WTC11 (cell line): ENCODE measurements around the gene ZPBP. TPM values are rescaled to one million over a fixed set of nuclear protein-coding genes. Genes with fewer than 3 reads are reported as not detected.

ENCODE experiments used
- ATAC-seq: fragments of 200-7000 bp; cut with Tn5 transposase; 2 replicates; pipeline ENCODE4 v1.10.0; 2021; ENCODE audit warnings: mild to moderate bottlenecking, moderate library complexity
- CTCF ChIA-PET: fragments of 300-600 bp; sonication (Branson Sonifier 250); formaldehyde crosslinking; loops from one replicate; lab custom pipeline; 2021; ENCODE audit warnings: antibody characterized with exemption; lab: Charles Lee
- POLR2A ChIA-PET: fragments of 350-600 bp; sonication (Branson Sonifier 250); formaldehyde crosslinking; loops from one replicate; lab custom pipeline; 2021; ENCODE audit warnings: antibody characterized with exemption; lab: Charles Lee
- DNase-seq: peaks from one replicate; pipeline ENCODE4 v3.0.0; 2021; ENCODE audit warnings: low spot score
- H3K27ac Mint-ChIP-seq: 2 replicates; pipeline ENCODE4 v1.8.0; 2021; ENCODE audit warnings: mixed read lengths
- H3K27me3 Mint-ChIP-seq: 2 replicates; pipeline ENCODE4 v1.8.0; 2021; ENCODE audit warnings: low read depth, mild to moderate bottlenecking, moderate library complexity, mixed read lengths
- H3K36me3 Mint-ChIP-seq: 2 replicates; pipeline ENCODE4 v1.8.0; 2021; ENCODE audit warnings: mixed read lengths
- H3K4me1 Mint-ChIP-seq: 2 replicates; pipeline ENCODE4 v1.8.0; 2022; ENCODE audit warnings: mixed read lengths
- H3K4me3 Mint-ChIP-seq: 2 replicates; pipeline ENCODE4 v1.8.0; 2021; ENCODE audit warnings: mild to moderate bottlenecking, moderate library complexity, mixed read lengths
- H3K9me3 Mint-ChIP-seq: 2 replicates; pipeline ENCODE4 v1.8.0; 2021; ENCODE audit warnings: mixed read lengths
- ATF1 ChIP-seq: sonication (generic); formaldehyde crosslinking; IDR thresholded peaks from 2 replicates; pipeline ENCODE4 v1.8.1; 2023; ENCODE audit warnings: mild to moderate bottlenecking, moderate library complexity, missing genetic modification reagents
- CREB1 ChIP-seq: sonication (generic); formaldehyde crosslinking; IDR thresholded peaks from 2 replicates; pipeline ENCODE4 v1.8.0; 2023; ENCODE audit warnings: mild to moderate bottlenecking, missing genetic modification reagents
- CREM ChIP-seq: sonication (generic); formaldehyde crosslinking; IDR thresholded peaks from 2 replicates; pipeline ENCODE4 v1.8.1; 2022; ENCODE audit warnings: mild to moderate bottlenecking, missing genetic modification reagents, moderate library complexity
- EMX1 ChIP-seq: fragments of 250-450 bp; sonication (Bioruptor Pico); IDR thresholded peaks from 2 replicates; pipeline ENCODE4 v1.8.0; 2021; ENCODE audit warnings: mild to moderate bottlenecking
- GABPB1 ChIP-seq: sonication (generic); formaldehyde crosslinking; IDR thresholded peaks from 2 replicates; pipeline ENCODE4 v1.8.1; 2023; ENCODE audit warnings: mild to moderate bottlenecking, missing genetic modification reagents
- GTF2I ChIP-seq: fragments of 250-450 bp; sonication (Bioruptor Pico); conservative IDR thresholded peaks from 2 replicates; pipeline ENCODE4 v1.4.0; 2021; ENCODE audit warnings: mild to moderate bottlenecking
- IRF2 ChIP-seq: sonication (generic); formaldehyde crosslinking; IDR thresholded peaks from 2 replicates; pipeline ENCODE4 v1.8.0; 2022; ENCODE audit warnings: low read depth, missing genetic modification reagents, borderline replicate concordance
- NFATC4 ChIP-seq: fragments of 250-450 bp; sonication (Bioruptor Pico); IDR thresholded peaks from 2 replicates; pipeline ENCODE4 v1.9.0; 2021; ENCODE audit warnings: mild to moderate bottlenecking
- NR2C2 ChIP-seq: sonication (generic); formaldehyde crosslinking; IDR thresholded peaks from 2 replicates; pipeline ENCODE4 v1.8.0; 2022; ENCODE audit warnings: mild to moderate bottlenecking, missing genetic modification reagents
- OVOL2 ChIP-seq: fragments of 250-450 bp; sonication (Bioruptor Pico); IDR thresholded peaks from 2 replicates; pipeline ENCODE4 v1.9.0; 2021; ENCODE audit warnings: mild to moderate bottlenecking, borderline replicate concordance
- RORB ChIP-seq: fragments of 250-450 bp; sonication (Bioruptor Pico); IDR thresholded peaks from 2 replicates; pipeline ENCODE4 v1.9.0; 2021; ENCODE audit warnings: mild to moderate bottlenecking
- SMAD4 ChIP-seq: sonication (generic); formaldehyde crosslinking; IDR thresholded peaks from 2 replicates; pipeline ENCODE4 v1.8.0; 2022; ENCODE audit warnings: mild to moderate bottlenecking, missing genetic modification reagents
- TEAD4 ChIP-seq: sonication (generic); formaldehyde crosslinking; IDR thresholded peaks from 2 replicates; pipeline ENCODE4 v1.8.0; 2022; ENCODE audit warnings: mild to moderate bottlenecking, missing genetic modification reagents
- TP53 ChIP-seq: sonication (generic); formaldehyde crosslinking; IDR thresholded peaks from 2 replicates; pipeline ENCODE4 v1.8.1; 2023; ENCODE audit warnings: mild to moderate bottlenecking, missing genetic modification reagents
- ZBTB21 ChIP-seq: sonication (generic); formaldehyde crosslinking; IDR thresholded peaks from 2 replicates; pipeline ENCODE4 v1.8.1; 2023; ENCODE audit warnings: mild to moderate bottlenecking, missing genetic modification reagents, borderline replicate concordance
- ZNF138 ChIP-seq: sonication (generic); formaldehyde crosslinking; conservative IDR thresholded peaks from 2 replicates; pipeline ENCODE4 v1.8.1; 2022; ENCODE audit warnings: mild to moderate bottlenecking, moderate library complexity, missing genetic modification reagents
- total RNA-seq: library from RNA; stranded (reverse); gene quantifications from 3 replicates; pipeline ENCODE4 v1.2.3, GENCODE V29; 2021
- TF ChIP-seq, protein P1 (sequence below): fragments of 200-600 bp; IDR thresholded peaks from 2 replicates; pipeline ENCODE4 v1.8.0; 2022; ENCODE audit warnings: antibody characterized with exemption
- TF ChIP-seq, protein P2 (sequence below): sonication (generic); formaldehyde crosslinking; conservative IDR thresholded peaks from 2 replicates; pipeline ENCODE4 v1.8.1; 2023; ENCODE audit warnings: mild to moderate bottlenecking, low read depth, missing genetic modification reagents, moderate library complexity
- TF ChIP-seq, protein P3 (sequence below): fragments of 250-450 bp; sonication (Bioruptor Pico); IDR thresholded peaks from 2 replicates; pipeline ENCODE4 v1.9.0; 2021; ENCODE audit warnings: mild to moderate bottlenecking
- TF ChIP-seq, protein P4 (sequence below): sonication (generic); formaldehyde crosslinking; IDR thresholded peaks from 2 replicates; pipeline ENCODE4 v1.8.0; 2022; ENCODE audit warnings: mild to moderate bottlenecking, missing genetic modification reagents
- TF ChIP-seq, protein P5 (sequence below): sonication (generic); formaldehyde crosslinking; IDR thresholded peaks from 2 replicates; pipeline ENCODE4 v1.8.1; 2022; ENCODE audit warnings: mild to moderate bottlenecking, missing genetic modification reagents, moderate library complexity, borderline replicate concordance
- TF ChIP-seq, protein P6 (sequence below): fragments of 250-450 bp; sonication (Bioruptor Pico); IDR thresholded peaks from 2 replicates; pipeline ENCODE4 v1.9.0; 2021; ENCODE audit warnings: mild to moderate bottlenecking

Gene ZPBP
- total RNA-seq, 1 experiment from 2014 or later, result not detected

DNA sequence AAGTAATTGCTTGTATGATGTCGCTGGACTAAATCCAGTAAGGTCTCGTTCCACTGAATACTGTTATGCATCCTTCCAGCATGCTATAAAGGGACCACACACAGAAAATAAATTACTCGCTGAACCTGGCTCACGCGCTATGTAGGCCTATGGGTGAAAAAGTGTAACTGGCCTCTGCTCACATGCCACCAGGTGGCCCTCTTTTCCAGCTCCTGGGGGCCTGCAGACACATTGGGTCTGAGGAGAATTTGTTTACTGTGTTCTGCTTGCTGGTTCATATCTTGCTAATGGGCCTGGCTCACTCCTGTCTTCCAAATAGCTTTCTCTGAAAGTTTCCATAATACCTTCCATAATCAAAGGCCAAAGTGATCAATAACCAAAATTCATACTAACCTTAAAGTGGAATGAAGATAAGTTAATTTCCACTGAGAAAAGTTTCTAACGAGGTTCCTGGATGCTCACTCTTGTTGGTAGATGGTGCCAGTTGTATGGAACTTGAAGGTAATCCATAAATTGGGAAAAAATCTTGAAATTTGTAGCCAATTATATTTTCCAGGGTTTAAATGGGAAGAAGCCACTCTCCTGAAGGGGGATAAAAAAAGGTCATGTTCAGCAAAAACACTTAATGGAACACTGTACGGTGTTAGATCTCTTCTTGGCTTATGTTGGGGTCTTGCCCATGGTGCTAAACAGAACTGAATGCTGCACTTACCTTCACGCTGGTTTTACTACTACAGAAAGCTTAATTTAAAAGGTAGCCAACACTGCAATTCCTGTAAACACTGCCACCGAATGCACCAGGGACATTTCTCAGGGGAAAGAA lies 27.0 kb upstream of the ZPBP start:
- DNase-seq (peak; percentile 57), ATAC-seq (peak; percentile 94)
- CTCF ChIA-PET, result interaction anchor here (1.0 to 1.5 kb wide), 6 partner anchors 16 to 1246 kb away, joined by 3 to 4 read pairs (median 3); no protein-coding TSS in a partner anchor
- POLR2A ChIA-PET, result interaction anchor here (0.6 kb wide), 1 partner anchor 22 kb away, joined by 4 read pairs; no protein-coding TSS in a partner anchor
- Mint-ChIP-seq H3K27ac (no peak overlapping the region), H3K4me1 (no peaks in the 10 kb centered on the region), H3K9me3 (no peaks in the 10 kb centered on the region), H3K36me3 (no peaks in the 10 kb centered on the region), H3K4me3 (no peak overlapping the region), H3K27me3 (no peaks in the 10 kb centered on the region)
- TF ChIP-seq TEAD4 (CRISPR knock-in tag) (no peak), TP53 (no peak), EMX1 (CRISPR knock-in tag) (no peak), NR2C2 (CRISPR knock-in tag) (no peak)
- TF ChIP-seq, protein P1, sequence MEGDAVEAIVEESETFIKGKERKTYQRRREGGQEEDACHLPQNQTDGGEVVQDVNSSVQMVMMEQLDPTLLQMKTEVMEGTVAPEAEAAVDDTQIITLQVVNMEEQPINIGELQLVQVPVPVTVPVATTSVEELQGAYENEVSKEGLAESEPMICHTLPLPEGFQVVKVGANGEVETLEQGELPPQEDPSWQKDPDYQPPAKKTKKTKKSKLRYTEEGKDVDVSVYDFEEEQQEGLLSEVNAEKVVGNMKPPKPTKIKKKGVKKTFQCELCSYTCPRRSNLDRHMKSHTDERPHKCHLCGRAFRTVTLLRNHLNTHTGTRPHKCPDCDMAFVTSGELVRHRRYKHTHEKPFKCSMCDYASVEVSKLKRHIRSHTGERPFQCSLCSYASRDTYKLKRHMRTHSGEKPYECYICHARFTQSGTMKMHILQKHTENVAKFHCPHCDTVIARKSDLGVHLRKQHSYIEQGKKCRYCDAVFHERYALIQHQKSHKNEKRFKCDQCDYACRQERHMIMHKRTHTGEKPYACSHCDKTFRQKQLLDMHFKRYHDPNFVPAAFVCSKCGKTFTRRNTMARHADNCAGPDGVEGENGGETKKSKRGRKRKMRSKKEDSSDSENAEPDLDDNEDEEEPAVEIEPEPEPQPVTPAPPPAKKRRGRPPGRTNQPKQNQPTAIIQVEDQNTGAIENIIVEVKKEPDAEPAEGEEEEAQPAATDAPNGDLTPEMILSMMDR, result peak; percentile 51; the same call in 1 of the 2 replicates

DNA sequence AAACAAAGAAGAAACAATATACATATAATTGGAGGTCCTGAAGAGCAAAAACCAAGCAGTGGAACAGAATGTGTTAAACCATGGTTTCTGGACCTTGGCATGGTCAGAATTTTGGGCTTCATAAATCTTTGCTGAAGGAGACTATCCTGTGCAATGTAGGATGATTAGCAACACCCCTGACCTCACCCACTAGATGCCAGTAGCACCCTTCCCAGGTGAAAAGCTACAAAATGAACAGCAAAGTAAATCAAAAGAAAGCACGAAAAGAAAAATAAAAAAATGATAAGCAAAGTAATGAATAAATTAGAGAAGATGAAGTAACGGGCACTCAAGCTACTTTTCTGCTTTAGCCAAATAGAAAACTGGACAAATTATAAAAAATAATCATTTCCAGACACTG lies 19.2 kb upstream of the ZPBP start:
- Mint-ChIP-seq H3K9me3 (peaks cover 28% of the 10 kb centered on the region), H3K4me1 (no peaks in the 10 kb centered on the region), H3K4me3 (no peak overlapping the region), H3K27me3 (no peaks in the 10 kb centered on the region), H3K36me3 (peaks cover 9% of the 10 kb centered on the region)
- POLR2A ChIA-PET, result no interaction called here
- no peak for ATAC-seq
- CTCF ChIA-PET, result interaction anchor here (1.0 kb wide), 1 partner anchor 20 kb away, joined by 3 read pairs; no protein-coding TSS in a partner anchor
- TF ChIP-seq, protein P2, sequence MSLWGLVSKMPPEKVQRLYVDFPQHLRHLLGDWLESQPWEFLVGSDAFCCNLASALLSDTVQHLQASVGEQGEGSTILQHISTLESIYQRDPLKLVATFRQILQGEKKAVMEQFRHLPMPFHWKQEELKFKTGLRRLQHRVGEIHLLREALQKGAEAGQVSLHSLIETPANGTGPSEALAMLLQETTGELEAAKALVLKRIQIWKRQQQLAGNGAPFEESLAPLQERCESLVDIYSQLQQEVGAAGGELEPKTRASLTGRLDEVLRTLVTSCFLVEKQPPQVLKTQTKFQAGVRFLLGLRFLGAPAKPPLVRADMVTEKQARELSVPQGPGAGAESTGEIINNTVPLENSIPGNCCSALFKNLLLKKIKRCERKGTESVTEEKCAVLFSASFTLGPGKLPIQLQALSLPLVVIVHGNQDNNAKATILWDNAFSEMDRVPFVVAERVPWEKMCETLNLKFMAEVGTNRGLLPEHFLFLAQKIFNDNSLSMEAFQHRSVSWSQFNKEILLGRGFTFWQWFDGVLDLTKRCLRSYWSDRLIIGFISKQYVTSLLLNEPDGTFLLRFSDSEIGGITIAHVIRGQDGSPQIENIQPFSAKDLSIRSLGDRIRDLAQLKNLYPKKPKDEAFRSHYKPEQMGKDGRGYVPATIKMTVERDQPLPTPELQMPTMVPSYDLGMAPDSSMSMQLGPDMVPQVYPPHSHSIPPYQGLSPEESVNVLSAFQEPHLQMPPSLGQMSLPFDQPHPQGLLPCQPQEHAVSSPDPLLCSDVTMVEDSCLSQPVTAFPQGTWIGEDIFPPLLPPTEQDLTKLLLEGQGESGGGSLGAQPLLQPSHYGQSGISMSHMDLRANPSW (CRISPR knock-in tag), result no peak
- TF ChIP-seq ZNF138 (CRISPR knock-in tag) (no peak), ATF1 (CRISPR knock-in tag) (no peak), GTF2I (no peak)
- TF ChIP-seq, all 79 proteins: peak for 0
- H3K27ac Mint-ChIP-seq, result no peak overlapping the region
- DNase-seq, result no peak

DNA sequence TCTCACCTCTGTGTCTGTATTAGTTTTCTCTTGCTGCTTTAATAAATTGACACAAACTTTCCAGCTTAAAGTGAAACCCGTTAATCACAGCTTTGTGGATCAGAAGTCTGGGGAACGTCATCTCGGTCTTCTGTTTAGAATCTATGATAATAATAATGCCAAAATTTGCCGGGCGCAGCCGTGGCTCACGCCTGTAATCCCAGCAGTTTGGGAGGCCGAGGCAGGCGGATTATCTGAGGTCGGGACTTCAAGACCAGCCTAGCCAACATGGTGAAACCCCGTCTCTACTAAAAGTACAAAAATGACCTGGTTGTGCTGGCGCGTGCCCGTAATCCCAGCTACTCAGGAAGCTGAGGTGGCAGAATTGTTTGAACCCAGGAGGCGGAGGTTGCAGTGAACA lies 8.8 kb upstream of the ZPBP start:
- Mint-ChIP-seq H3K36me3 (no peaks in the 10 kb centered on the region), H3K9me3 (peaks cover 4% of the 10 kb centered on the region), H3K27me3 (peaks cover 6% of the 10 kb centered on the region), H3K27ac (no peak overlapping the region), H3K4me3 (no peak overlapping the region), H3K4me1 (no peaks in the 10 kb centered on the region)
- ChIA-PET CTCF (interaction anchor here (1.3 kb wide), 1 partner anchor 9 kb away, joined by 3 read pairs; no protein-coding TSS in a partner anchor), POLR2A (no interaction called here)
- ATAC-seq (no peak), DNase-seq (no peak)
- TF ChIP-seq CREB1 (CRISPR knock-in tag), result no peak
- TF ChIP-seq GABPB1 (CRISPR knock-in tag), result no peak
- no peak for TF ChIP-seq IRF2 (CRISPR knock-in tag)
- TF ChIP-seq NFATC4, result no peak
- TF ChIP-seq, protein P3, sequence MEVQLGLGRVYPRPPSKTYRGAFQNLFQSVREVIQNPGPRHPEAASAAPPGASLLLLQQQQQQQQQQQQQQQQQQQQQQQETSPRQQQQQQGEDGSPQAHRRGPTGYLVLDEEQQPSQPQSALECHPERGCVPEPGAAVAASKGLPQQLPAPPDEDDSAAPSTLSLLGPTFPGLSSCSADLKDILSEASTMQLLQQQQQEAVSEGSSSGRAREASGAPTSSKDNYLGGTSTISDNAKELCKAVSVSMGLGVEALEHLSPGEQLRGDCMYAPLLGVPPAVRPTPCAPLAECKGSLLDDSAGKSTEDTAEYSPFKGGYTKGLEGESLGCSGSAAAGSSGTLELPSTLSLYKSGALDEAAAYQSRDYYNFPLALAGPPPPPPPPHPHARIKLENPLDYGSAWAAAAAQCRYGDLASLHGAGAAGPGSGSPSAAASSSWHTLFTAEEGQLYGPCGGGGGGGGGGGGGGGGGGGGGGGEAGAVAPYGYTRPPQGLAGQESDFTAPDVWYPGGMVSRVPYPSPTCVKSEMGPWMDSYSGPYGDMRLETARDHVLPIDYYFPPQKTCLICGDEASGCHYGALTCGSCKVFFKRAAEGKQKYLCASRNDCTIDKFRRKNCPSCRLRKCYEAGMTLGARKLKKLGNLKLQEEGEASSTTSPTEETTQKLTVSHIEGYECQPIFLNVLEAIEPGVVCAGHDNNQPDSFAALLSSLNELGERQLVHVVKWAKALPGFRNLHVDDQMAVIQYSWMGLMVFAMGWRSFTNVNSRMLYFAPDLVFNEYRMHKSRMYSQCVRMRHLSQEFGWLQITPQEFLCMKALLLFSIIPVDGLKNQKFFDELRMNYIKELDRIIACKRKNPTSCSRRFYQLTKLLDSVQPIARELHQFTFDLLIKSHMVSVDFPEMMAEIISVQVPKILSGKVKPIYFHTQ, result no peak
- TF ChIP-seq RORB (CRISPR knock-in tag), result no peak
- no peak for TF ChIP-seq SMAD4 (CRISPR knock-in tag)
- no peak for TF ChIP-seq CREM (CRISPR knock-in tag)
- TF ChIP-seq, protein P4, sequence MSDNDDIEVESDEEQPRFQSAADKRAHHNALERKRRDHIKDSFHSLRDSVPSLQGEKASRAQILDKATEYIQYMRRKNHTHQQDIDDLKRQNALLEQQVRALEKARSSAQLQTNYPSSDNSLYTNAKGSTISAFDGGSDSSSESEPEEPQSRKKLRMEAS (CRISPR knock-in tag), result no peak
- TF ChIP-seq, protein P5, sequence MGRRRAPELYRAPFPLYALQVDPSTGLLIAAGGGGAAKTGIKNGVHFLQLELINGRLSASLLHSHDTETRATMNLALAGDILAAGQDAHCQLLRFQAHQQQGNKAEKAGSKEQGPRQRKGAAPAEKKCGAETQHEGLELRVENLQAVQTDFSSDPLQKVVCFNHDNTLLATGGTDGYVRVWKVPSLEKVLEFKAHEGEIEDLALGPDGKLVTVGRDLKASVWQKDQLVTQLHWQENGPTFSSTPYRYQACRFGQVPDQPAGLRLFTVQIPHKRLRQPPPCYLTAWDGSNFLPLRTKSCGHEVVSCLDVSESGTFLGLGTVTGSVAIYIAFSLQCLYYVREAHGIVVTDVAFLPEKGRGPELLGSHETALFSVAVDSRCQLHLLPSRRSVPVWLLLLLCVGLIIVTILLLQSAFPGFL, result no peak
- TF ChIP-seq ZBTB21 (CRISPR knock-in tag), result no peak
- TF ChIP-seq OVOL2 (CRISPR knock-in tag), result no peak
- TF ChIP-seq, protein P6, sequence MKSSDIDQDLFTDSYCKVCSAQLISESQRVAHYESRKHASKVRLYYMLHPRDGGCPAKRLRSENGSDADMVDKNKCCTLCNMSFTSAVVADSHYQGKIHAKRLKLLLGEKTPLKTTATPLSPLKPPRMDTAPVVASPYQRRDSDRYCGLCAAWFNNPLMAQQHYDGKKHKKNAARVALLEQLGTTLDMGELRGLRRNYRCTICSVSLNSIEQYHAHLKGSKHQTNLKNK, result no peak
